Suprapubic skin (tissue), 4 donors: ENCODE results near the gene CHDH. TPM values are rescaled to one million over a fixed set of nuclear protein-coding genes. Genes with fewer than 3 reads are reported as not detected.
A peak's percentile ranks its signal among the peaks of the same experiment; 100 is the strongest.

Experiments used
- DNase-seq, 2 donors: peaks; one replicate each; pipeline ENCODE4 v3.0.0-alpha.2; 2019; ENCODE audit warnings: low spot score in 2 of 2
- H3K27ac ChIP-seq: fragments of 200-600 bp; sonication (generic); one replicate; pipeline ENCODE4 v1.5.1; 2019
- H3K27me3 ChIP-seq: fragments of 200-600 bp; sonication (generic); one replicate; pipeline ENCODE4 v1.5.1; 2019
- H3K36me3 ChIP-seq: fragments of 200-600 bp; sonication (generic); one replicate; pipeline ENCODE4 v1.5.1; 2019
- H3K4me1 ChIP-seq: fragments of 200-600 bp; sonication (generic); one replicate; pipeline ENCODE4 v1.5.1; 2019
- H3K4me3 ChIP-seq: fragments of 200-600 bp; sonication (generic); one replicate; pipeline ENCODE4 v1.5.1; 2019; ENCODE audit warnings: mild to moderate bottlenecking
- H3K9me3 ChIP-seq: fragments of 200-600 bp; sonication (generic); one replicate; pipeline ENCODE4 v1.5.1; 2019
- CTCF ChIP-seq, 2 donors: fragments of 200-600 bp in 1 of 2; fragments of 450-650 bp in 1 of 2; sonication (generic) in 1 of 2; IDR thresholded peaks; one replicate each; pipeline ENCODE4 v1.5.1; 2016 to 2019; ENCODE audit warnings: antibody characterized with exemption in 2 of 2, mild to moderate bottlenecking in 1 of 2, moderate library complexity in 1 of 2
- EP300 ChIP-seq: sonication (generic); formaldehyde crosslinking; IDR thresholded peaks from one replicate; pipeline ENCODE4 v1.6.1; 2017; ENCODE audit warnings: antibody characterized with exemption
- POLR2A ChIP-seq, 2 donors: fragments of 450-650 bp; IDR thresholded peaks; one replicate each; pipeline ENCODE4 v1.6.1; 2017; ENCODE audit warnings: antibody characterized with exemption in 2 of 2, mild to moderate bottlenecking in 2 of 2, moderate library complexity in 2 of 2
- POLR2AphosphoS5 ChIP-seq, 3 donors: sonication (generic); formaldehyde crosslinking; IDR thresholded peaks; one replicate each; pipeline ENCODE4 v1.6.1; 2017; ENCODE audit warnings: antibody characterized with exemption in 3 of 3
- WGBS: methylation state at CpG from one replicate; pipeline ENCODE4 v1.1.5; 2018; 5-methylcytosine and 5-hydroxymethylcytosine counted together
- total RNA-seq, 4 donors: library from RNA; depleted of rRNA; stranded (reverse); fragments of >200 nt; gene quantifications; one replicate each; pipeline ENCODE4 v1.1.0, GENCODE V29; 2016

The CHDH gene
- total RNA-seq, 4 donors from 2014 or later, result 6.0 to 26.4 (median 9.3) TPM

- Histone ChIP-seq H3K9me3 (no peaks in the 10 kb centered on the region), H3K4me3 (no peak overlapping the region), H3K27ac (no peak overlapping the region), H3K27me3 (no peaks in the 10 kb centered on the region), H3K36me3 (no peaks in the 10 kb centered on the region), H3K4me1 (no peaks in the 10 kb centered on the region)
- no peak for DNase-seq
- WGBS, result 74% methylated on average over 2 of the region's 2 CpGs
- no peak for TF ChIP-seq POLR2AphosphoS5 (IDR thresholded peaks at IDR 0.05)
- TF ChIP-seq EP300, result no peak
- no peak for TF ChIP-seq CTCF (IDR thresholded peaks at IDR 0.05)
- no peak for TF ChIP-seq POLR2A (IDR thresholded peaks at IDR 0.05)
These were observed 16.6 kb downstream of the CHDH start for GRCh38 chr3:53829605-53830004.

GRCh38 chr3:53828581-53828980 is 17.6 kb downstream of the CHDH start:
- Histone ChIP-seq H3K27ac (no peak overlapping the region), H3K4me1 (no peaks in the 10 kb centered on the region), H3K9me3 (no peaks in the 10 kb centered on the region), H3K27me3 (no peaks in the 10 kb centered on the region), H3K4me3 (no peak overlapping the region), H3K36me3 (no peaks in the 10 kb centered on the region)
- WGBS, result 73% methylated on average over 1 of the region's 1 CpG
- no peak for DNase-seq
- TF ChIP-seq CTCF (IDR thresholded peaks at IDR 0.05) (no peak), EP300 (no peak), POLR2A (IDR thresholded peaks at IDR 0.05) (no peak)

- 53% methylated on average over 1 of the region's 1 CpG for WGBS
- peaks cover 5% of the 10 kb centered on the region for H3K36me3 ChIP-seq
- no peak overlapping the region for H3K27ac ChIP-seq
- H3K4me3 ChIP-seq, result no peak overlapping the region
- no peaks in the 10 kb centered on the region for H3K4me1 ChIP-seq
- TF ChIP-seq CTCF (IDR thresholded peaks at IDR 0.05), result no peak
- no peak for TF ChIP-seq EP300
- no peak for TF ChIP-seq POLR2A (IDR thresholded peaks at IDR 0.05)
- TF ChIP-seq POLR2AphosphoS5 (IDR thresholded peaks at IDR 0.05), result no peak
- H3K27me3 ChIP-seq, result no peaks in the 10 kb centered on the region
- DNase-seq, result no peak
- no peaks in the 10 kb centered on the region for H3K9me3 ChIP-seq
These were observed 20.2 kb downstream of the CHDH start for GRCh38 chr3:53826048-53826447.

GRCh38 chr3:53824795-53825194 is 21.4 kb downstream of the CHDH start:
- H3K27me3 ChIP-seq, result no peaks in the 10 kb centered on the region
- WGBS, result 93% methylated on average over 4 of the region's 4 CpGs
- H3K9me3 ChIP-seq, result no peaks in the 10 kb centered on the region
- H3K4me3 ChIP-seq, result no peak overlapping the region
- no peak overlapping the region for H3K27ac ChIP-seq
- peaks cover 5% of the 10 kb centered on the region for H3K36me3 ChIP-seq
- DNase-seq, result peak in 1 of 2 donors; percentile 23
- H3K4me1 ChIP-seq, result no peaks in the 10 kb centered on the region
- TF ChIP-seq EP300 (no peak), POLR2AphosphoS5 (IDR thresholded peaks at IDR 0.05) (no peak), POLR2A (IDR thresholded peaks at IDR 0.05) (no peak), CTCF (IDR thresholded peaks at IDR 0.05) (no peak)

GRCh38 chr3:53823956-53824657 is 22.1 kb downstream of the CHDH start:
- TF ChIP-seq CTCF (IDR thresholded peaks at IDR 0.05), result no peak
- TF ChIP-seq POLR2AphosphoS5 (IDR thresholded peaks at IDR 0.05), result no peak
- TF ChIP-seq POLR2A (IDR thresholded peaks at IDR 0.05), result no peak
- TF ChIP-seq EP300, result no peak
- Histone ChIP-seq H3K27me3 (no peaks in the 10 kb centered on the region), H3K9me3 (no peaks in the 10 kb centered on the region), H3K4me1 (no peaks in the 10 kb centered on the region), H3K27ac (no peak overlapping the region), H3K36me3 (peaks cover 5% of the 10 kb centered on the region), H3K4me3 (no peak overlapping the region)
- 53% methylated on average over 7 of the region's 10 CpGs for WGBS
- DNase-seq, result peak in 1 of 2 donors; percentile 15
